ENCODE data around the gene FSD1.

DNA sequence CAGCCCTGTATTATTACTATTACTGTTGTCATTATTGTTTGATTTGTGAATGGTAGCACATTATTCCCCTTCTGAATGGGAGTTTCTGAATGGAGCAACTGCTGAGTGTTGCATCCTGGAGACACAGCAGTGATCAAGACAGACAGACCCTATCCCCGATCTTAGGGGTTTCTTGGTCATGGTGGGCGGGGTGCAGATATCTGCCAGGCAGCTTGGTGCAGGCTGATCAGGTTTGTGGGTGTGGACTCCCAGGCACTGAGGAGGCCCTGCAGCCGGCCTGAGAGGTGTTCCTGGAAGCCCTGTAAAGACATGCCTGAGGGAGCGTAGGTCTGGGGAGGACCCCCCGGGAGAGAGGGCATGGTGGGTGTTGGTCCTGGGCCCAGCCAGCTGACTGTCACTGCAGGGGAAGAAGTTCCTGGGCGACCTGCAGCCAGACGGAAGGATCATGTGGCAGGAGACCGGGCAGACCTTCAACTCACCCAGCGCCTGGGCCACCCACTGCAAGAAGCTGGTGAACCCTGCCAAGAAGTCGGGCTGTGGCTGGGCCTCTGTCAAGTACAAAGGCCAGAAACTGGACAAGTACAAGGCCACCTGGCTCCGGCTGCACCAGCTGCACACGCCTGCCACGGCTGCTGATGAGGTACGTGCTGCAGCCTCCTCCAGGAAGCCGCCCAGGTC, 41.1 kb downstream of the FSD1 start:
- TF ChIP-seq, protein P1, sequence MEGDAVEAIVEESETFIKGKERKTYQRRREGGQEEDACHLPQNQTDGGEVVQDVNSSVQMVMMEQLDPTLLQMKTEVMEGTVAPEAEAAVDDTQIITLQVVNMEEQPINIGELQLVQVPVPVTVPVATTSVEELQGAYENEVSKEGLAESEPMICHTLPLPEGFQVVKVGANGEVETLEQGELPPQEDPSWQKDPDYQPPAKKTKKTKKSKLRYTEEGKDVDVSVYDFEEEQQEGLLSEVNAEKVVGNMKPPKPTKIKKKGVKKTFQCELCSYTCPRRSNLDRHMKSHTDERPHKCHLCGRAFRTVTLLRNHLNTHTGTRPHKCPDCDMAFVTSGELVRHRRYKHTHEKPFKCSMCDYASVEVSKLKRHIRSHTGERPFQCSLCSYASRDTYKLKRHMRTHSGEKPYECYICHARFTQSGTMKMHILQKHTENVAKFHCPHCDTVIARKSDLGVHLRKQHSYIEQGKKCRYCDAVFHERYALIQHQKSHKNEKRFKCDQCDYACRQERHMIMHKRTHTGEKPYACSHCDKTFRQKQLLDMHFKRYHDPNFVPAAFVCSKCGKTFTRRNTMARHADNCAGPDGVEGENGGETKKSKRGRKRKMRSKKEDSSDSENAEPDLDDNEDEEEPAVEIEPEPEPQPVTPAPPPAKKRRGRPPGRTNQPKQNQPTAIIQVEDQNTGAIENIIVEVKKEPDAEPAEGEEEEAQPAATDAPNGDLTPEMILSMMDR (IDR thresholded peaks at IDR 0.05), result no peak
- TF ChIP-seq POLR2A (IDR thresholded peaks at IDR 0.05), result no peak

Measured in Peyer's patch (tissue), 4 donors.